Measurements from ENCODE around the gene NDUFB10. TPM values are rescaled to one million over a fixed set of nuclear protein-coding genes. Genes with fewer than 3 reads are reported as not detected.
A peak's percentile ranks its signal among the peaks of the same experiment; 100 is the strongest.

NDUFB10 gene
- total RNA-seq, 1 donor from 2014 or later = 737 TPM

DNA sequence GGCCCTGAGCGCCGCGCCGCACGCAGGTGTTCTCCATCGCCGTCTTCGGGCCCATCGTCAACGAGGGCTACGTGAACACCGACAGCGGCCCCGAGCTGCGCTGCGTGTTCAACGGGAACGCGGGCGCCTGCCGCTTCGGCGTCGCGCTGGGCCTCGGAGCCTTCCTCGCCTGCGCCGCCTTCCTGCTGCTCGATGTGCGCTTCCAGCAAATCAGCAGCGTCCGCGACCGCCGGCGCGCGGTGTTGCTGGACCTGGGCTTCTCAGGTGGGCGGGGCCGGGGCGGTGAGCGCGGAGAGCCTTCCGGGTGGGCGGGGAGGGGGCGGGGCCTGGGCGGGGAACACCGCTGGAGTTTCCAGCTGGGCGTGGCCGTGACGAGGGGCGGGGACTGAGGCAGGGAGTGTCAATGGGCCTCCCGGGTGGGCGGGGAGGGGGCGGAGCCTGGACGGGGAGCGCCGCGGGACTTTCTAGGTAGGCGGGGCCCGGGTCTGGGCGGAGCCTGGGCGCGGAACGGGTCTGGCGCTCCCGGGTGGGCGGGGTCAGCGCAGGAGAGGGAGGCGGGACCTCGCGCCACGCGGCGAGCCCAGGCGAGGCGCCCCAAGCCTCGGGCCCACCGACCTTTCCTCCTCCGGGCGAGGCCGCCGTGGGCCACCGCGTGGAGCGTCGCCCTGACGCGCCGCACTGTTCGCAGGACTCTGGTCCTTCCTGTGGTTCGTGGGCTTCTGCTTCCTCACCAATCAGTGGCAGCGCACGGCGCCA, 32.8 kb downstream of the NDUFB10 start:
- intact Hi-C loops (cut with DNase I) = no loop called here
- ATAC-seq (peak; percentile 92), DNase-seq (ENCODE audit: missing footprints) (peak; percentile 98)

DNA sequence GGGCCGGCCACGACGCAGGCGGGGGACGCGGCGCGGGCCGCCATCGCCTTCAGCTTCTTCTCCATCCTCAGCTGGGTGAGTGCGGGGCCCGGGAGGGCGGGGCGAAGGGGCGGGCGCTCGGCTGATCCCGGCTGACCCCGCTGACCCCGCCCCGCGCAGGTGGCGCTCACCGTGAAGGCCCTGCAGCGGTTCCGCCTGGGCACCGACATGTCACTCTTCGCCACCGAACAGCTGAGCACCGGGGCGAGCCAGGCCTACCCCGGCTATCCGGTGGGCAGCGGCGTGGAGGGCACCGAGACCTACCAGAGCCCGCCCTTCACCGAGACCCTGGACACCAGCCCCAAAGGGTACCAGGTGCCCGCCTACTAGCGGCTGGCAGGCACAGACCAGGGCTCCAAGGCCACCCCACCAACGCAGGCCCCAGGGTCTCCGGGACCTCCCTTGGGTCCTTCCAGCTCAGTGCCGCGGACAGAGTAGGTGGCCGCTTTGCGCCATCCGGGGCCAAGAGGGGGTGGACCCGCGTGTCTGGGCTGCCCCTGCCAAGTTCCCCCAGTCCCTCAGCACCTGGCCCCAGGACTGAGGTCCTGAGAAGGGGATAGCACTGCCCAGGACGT, 33.5 kb downstream of the NDUFB10 start:
- no peak for ATAC-seq
- intact Hi-C loops (cut with DNase I) = no loop called here
- no peak for DNase-seq (ENCODE audit: missing footprints)

DNA sequence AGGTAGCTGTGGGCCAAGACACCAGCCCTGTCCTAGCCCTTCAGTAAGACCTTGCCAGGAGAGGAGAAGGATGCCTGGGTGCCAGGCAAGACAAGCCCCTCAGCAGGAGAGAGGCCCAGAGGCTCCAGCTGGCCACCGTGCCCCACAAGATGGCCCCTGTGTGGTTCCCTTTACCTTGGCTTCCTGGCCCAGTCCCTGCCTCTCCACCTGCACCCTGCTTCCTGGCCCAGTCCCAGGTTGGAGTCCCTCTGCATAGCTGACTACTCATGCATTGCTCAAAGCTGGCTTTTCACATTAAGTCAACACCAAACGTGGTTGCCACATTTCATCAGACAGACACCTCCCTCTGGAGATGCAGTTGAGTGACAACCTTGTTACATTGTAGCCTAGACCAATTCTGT, 34.4 kb downstream of the NDUFB10 start:
- no peak for ATAC-seq
- no peak for DNase-seq (ENCODE audit: missing footprints)
- intact Hi-C loops (cut with DNase I) = no loop called here

DNA sequence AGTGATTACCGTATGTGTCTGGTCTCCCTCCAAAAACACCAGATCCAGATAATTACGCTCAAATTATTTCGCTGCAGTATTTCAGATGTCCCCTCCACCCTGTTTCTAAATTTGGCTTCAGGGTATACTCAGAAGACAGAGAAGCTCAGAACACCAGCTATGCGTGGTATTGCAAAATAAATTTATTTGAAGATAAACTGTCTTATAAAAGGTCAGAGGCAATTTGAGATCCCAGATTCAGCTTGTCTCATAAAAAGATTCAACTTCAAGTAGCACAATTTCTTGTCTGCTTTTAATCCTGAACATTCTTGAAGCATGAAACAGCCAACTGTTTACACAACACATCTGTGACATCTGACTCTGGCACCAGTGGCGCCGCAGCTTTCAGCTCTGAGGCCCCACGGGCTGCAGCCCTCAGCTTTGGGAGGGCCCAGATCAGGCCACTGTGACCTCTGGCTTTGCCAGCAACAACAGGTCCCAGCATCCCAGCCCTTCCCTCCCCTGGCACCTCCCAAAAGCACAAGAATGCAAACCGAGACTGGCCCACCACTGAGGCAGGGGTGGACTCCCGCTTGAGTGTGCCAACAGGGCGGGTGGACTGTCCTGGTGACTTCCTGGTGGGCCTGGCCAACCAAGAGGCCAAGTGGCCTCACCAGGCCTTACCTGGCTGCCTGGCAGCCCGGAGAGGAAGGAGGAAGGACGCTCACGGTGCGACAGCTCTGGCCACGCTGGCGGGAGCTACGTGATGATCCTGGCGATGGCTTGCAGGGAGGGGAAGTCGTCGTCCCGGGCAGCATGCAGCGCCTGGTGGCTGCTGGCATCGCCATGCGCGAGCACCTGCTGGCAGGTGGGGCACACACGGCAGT, 38.4 kb downstream of the NDUFB10 start:
- intact Hi-C loops (cut with DNase I) = no loop called here
- ATAC-seq = peak; percentile 14
- DNase-seq (ENCODE audit: missing footprints) = no peak

DNA sequence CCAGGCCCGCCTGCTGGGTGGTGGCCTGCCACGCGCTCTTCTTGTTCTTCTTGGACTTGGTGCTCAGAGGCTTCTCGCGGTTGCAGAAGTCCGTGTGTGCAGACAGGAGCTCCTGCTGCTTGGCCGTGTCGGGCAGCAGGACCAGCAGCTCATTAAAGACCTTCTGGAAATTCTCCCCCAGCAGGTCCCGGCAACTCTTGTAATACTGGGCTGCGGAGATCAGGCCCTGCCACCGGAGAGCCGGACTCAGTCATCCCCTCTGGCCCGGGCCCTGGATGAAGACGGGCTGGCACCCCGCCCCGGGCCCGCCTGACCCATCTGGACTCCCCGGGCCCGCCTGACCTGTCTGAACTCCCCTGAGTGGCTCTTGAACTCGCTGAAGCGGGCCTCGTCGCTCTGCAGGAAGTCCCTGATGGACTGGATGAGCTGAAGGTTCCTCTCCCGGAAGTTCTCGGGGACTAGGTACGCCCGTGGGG, 39.1 kb downstream of the NDUFB10 start:
- no peak for ATAC-seq
- intact Hi-C loops (cut with DNase I) = no loop called here
- DNase-seq (ENCODE audit: missing footprints) = no peak

DNA sequence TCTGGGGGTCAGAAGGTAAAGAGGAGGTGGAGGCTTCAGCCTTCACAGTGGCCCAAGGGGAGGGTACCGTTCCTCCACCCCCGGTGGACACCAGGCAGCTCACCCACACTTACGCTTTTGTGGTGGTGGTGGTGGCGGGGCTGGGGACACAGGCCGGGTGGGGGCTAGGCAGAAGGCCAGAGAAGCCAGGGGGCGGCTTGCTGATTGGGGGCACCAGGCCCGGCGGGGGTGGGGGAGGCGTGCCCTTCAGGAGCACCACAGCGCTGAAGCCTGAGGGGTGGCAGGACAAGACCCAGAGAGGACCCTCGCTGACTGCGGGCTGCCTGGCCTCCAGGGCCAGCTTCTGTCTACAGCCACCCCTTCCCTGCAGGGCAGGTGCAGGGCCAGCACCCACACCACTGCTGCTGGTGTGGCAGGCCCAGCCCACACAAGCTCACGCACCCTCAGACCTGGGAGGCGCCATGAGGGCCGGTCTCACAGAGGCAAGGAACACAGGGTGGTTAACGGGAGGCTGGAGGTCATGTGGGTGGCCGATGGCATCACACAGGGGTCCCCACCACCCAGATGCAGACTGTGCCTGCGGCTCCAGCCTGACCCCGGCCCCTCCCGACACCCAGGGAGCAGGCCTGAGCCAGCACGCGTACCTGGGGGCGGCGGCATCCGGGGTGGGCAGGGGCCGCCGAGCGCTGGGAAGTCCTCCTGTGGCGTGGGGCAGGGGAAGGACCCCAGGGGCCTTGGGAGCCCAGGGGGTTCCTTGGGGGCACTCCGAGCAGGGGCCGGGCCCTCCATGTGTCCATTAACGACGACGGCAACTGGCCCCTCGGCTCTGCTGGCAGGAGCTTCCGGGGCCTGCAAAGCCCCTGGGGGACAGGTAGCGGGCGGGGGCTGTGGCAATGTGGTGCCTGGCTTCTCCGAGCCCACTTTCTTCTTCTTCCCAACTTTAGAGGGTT, 39.8 kb downstream of the NDUFB10 start:
- DNase-seq (ENCODE audit: missing footprints) (no peak), ATAC-seq (no peak)
- intact Hi-C loops (cut with DNase I) = no loop called here

DNA sequence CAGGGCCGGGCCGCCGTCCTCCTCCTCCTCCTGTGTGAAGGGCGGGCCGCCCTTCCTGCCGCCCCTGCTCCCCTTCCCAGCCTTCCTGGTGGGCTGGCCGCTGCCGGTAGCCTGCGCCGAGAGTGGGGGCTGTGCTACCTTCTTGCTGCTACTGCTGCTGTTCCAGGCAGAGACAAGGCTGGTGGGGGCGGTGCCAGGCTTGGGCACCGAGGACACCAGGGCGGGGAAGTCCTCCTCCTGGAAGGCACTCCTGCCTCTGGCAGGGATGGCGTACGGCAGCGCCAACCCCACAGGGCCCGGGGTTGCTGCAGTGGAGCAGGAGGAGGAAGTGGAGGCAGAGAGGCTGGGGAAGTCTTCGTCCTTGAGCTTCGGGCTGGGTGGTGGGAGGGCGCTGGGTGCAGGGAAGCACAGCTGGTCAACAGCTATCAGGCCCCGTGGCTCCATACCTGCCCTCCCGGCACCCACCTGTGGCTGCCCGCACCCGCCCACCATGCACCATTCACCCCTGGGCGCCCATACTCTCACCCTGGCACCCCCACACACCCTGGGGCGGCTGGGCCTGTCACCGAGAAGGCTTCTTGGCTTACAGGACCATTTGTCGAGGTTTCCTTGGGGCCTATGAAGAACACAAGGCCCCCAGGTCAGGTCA, 40.7 kb downstream of the NDUFB10 start:
- DNase-seq (ENCODE audit: missing footprints) (no peak), ATAC-seq (no peak)
- intact Hi-C loops (cut with DNase I) = no loop called here

DNA sequence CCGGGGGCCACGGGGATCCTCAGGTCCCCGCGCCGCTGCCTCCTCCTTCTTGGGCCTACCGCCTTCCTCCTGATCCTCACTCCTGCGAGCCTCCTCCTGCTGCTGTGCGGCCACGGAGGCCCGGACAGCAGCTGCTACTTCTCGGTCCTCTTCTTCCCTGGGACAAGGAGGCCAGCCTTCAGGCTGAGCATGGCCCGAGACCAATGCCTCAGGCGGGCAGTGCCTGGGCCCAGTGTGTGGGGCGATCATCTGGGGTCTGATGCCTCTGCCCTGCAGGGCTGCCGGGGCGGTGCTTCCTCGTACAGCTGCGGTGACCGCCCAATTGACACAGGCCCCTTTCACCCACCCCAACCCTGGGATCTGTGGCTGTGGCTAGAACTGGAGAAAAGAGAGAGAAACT, 41.7 kb downstream of the NDUFB10 start:
- ATAC-seq (no peak), DNase-seq (ENCODE audit: missing footprints) (no peak)
- intact Hi-C loops (cut with DNase I) = no loop called here

DNA sequence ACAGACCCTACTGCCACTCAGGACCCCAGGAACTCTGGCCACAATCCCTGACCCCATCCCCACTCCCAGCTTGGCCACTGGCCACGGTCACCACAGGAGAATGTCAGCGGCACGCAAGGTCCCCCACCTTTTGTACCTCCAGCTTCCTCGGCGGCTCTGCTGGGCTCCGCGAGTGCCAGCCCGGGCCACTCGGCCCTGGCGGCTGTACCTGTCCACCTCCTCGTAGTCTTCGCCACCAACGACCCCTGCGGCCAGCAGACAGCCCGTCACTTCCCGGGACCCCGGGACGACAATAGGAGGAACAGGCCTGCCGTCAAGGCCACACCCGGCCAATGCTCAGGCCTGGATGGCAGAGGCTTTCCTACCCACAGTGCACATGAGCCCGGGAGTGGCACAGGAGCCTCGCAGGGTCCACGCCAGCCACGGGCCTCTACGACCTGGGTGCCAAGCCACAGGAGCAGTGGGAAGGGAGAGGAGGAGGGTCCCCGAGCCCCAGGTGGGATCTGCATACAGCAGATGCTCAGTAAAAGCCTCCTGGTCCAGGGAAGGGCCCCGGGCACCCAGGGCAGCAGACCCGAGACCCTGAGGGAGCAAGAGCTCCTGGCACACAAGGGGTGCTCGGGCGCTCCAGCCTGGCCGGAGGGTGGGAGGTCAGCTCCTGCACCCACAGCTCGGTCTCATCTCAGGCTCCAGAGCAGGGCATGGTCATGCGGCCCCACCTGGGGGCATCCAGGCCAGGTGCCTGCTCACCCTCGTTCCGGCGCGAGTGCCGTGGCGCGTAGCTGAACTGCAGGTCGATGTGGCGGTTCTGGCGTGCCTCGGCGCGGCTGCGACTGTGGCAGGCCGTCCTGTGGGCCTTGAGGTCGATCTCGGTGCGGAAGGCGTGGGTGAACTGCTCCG, 42.4 kb downstream of the NDUFB10 start:
- intact Hi-C loops (cut with DNase I) = no loop called here
- ATAC-seq = no peak
- DNase-seq (ENCODE audit: missing footprints) = no peak

DNA sequence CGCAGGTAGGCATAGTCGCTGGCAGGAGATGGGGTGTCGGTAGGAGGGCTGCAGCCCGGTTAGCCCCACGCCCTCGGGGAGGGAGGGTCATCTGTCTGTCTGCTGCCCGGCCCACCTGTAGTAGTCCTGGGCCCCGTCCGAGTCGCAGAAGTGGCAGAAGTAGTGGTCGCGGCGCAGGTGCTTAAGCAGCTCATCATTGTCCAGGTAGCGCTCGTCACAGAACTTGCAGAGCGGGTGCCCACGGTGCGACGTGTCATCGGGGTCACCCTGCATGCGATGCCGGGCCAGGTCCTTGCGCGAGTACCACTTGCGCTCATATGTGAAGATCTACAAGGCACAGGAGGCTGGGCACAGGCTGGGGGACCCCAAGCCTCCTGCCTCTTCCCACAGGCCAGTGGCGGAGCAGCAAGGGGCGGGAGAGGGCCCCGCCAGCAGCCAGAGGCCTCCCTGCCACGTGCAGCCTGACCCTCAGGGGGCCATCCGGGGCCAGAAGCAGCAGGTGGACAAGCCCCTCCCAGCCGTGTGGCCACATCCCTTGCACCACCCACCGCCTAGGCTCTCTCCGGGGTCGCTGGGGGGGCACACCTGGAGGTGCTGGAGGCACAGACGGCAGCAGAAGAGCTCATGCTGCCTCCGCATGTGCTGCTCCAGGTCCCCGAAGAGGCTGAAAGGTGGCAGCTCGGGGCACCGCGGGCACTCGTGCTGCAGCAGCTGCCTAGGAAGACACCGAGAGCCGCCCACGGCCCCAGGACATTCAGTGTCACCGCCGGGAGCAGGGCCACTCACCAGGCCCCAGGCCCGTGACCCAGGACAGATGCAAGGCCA, 43.3 kb downstream of the NDUFB10 start:
- no peak for DNase-seq (ENCODE audit: missing footprints)
- intact Hi-C loops (cut with DNase I) = no loop called here
- no peak for ATAC-seq

DNA sequence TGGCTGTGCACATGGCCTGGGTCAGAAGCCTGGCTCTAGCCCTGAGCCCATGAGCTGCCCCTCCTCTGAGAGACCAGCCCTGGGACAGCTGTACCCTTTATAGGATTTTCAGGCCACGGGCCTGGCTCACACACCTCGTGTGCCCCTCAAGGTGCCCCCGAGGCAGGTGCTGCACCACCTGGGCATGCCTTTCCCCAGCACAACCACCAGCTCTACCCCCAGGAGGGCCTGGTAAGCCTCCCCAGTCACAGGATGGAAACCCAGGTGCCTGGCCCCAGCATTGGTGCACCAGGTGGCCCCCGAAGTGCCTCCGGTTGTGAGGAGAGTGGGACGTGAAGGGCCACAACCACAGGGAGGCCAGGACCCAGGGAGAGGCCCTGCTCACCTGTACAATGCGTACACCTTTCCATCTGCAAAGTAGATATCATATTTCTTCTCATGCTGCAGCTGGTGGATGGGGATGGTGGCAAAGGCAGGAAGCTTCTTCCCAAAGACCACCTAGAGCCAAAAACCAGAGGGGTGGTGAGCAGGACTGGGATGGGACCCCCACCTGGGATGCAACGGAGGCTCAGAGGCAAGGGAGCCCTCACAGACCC, 44.0 kb downstream of the NDUFB10 start:
- ATAC-seq (no peak), DNase-seq (ENCODE audit: missing footprints) (no peak)
- intact Hi-C loops (cut with DNase I) = no loop called here

DNA sequence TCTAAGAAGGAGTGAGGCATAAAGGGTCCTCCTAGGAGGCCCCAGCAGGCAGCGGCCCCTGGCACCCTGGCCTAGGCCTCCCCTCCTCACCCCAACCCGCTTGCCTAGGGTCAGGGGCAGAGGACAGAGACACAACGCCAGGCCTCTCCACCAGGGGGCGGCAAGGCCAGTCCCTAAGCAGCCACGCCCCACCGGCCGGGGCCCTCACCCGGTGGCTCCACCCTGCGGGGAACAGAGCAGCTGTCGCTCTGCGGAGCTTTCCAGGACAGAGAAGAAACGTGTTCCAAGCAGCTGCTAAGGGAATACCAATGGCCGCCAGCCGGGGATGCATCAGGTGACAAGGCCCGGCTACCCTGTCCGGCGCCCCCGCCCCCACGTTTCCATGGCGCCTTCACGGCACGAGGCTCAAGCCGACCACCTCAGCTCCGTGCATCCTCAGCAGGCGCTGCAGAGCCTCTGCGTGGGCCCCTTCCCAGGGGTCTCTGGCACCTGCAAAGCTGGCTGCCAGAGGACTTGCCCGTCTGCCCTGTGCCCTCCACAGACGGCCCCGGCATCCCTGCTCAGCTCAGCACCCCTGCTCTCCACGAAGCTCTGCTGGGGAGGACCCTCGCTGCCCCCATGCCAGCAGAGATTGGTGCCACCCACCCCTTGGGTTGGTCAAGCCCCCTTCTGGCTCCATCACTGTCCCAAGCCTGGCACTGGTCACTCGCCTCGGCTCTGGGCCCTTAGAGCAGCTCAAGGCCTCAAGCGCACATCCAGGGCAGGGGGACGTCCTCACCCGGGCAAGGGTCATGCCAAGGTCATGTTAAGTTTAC, 44.7 kb downstream of the NDUFB10 start:
- ATAC-seq = peak; percentile 91
- DNase-seq (ENCODE audit: missing footprints) = peak; percentile 95
- intact Hi-C loops (cut with DNase I) = no loop called here

DNA sequence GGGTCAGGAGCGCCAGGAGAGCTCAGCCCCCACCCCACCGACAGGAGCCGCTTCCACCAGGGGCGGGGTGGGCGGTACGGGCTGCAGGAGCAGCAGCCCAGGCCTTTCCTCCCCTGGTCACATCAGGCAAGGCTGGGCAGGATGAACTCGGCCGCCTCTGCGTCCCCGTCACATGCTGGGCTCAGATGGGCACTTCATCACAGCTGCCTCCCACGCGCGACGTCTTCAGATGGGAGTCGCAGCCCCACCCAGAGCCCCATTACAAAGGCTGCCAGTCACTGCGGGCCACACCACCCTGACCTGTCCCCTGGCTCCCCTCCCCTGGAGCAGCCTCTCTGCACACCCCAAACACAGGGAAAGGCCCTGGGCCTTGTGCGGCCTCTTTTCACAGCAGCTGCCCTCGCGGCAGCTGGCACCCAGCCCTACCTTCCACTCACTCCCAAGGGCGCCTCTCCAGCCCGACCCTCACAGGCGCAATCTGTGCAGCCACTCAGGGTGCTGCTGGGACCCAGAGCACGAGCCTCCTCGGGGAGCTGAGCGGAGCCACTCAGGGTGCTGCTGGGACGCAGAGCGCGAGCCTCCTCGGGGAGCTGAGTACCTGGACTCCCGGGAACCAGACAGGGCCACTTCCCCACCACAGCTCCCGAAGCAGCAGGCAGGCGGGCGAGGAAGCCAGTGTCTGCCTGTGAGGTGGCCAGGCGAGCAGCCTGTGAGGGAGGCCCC, 45.6 kb downstream of the NDUFB10 start:
- DNase-seq (ENCODE audit: missing footprints) (no peak), ATAC-seq (no peak)
- intact Hi-C loops (cut with DNase I) = no loop called here

DNA sequence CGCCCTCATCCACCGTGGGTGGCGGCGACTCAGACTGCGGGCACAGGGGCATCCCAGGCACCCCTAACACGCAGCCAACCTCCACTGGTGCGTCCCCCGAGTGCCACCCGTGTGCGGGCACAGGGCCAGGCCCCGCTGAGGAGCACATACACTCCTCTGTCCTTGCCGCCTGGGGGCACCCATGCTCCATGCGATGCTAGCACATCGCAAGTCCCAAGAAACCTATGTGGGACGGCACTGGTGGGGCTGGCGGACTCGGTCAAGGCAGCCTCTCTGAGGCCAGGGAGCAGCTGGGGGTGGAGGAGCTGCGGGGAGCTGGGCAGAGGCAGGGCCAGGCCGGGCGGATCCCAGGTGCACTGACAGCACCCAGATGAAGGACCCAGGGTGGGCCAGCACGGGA, 46.3 kb downstream of the NDUFB10 start:
- no peak for ATAC-seq
- intact Hi-C loops (cut with DNase I) = no loop called here
- no peak for DNase-seq (ENCODE audit: missing footprints)

DNA sequence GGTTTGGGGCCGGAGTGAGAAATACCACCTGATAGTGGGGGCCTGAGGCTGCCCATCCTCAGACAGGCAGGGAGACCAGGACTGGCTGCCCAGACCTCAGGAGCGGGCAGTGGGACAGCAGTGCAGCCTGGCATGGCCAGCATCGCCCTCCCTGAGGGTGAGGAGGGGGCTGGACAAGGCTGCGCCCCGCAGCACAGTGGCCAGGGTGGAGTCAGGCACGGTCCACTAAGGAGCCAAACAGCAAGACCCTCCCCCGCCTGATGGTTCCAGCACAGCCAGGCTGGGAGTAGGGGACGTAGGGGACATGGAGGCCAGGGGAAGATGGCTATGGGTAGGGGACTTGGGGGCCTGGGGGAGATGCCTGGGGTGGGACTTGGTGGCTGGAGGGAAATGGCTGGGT, 47.0 kb downstream of the NDUFB10 start:
- DNase-seq (ENCODE audit: missing footprints) (no peak), ATAC-seq (no peak)
- intact Hi-C loops (cut with DNase I) = no loop called here

Data from Right ventricle myocardium inferior (tissue), 1 donor.